K562 (cell line): ENCODE measurements around the gene ARMC7. TPM values are rescaled to one million over a fixed set of nuclear protein-coding genes. Genes with fewer than 3 reads are reported as not detected.

Source experiments
- ARNT ChIP-seq, 2 experiments: fragments of 450-650 bp; IDR thresholded peaks; 2 replicates each; pipeline ENCODE4 v1.6.1; 2016; ENCODE audit warnings: mild to moderate bottlenecking in 1 of 2
- CTCFL ChIP-seq: IDR thresholded peaks from 2 replicates; pipeline ENCODE4 v1.6.1; 2011; ENCODE audit warnings: borderline replicate concordance, low read depth, mild to moderate bottlenecking, moderate library complexity, low read length; ENCODE audit not compliant: insufficient read depth, poor library complexity, severe bottlenecking
- GTF2A2 ChIP-seq: IDR thresholded peaks from 2 replicates; pipeline ENCODE4 v1.6.1; 2016; ENCODE audit warnings: mild to moderate bottlenecking, missing genetic modification characterization, missing compliant biosample characterization
- POLR2AphosphoS5 ChIP-seq: IDR thresholded peaks from 2 replicates; pipeline ENCODE4 v1.6.1; 2011; ENCODE audit warnings: mild to moderate bottlenecking, low read depth, low read length, moderate library complexity; ENCODE audit not compliant: control insufficient read depth, insufficient read depth
- RBFOX2 ChIP-seq: fragments of 200-400 bp; formaldehyde crosslinking; IDR thresholded peaks from 2 replicates; pipeline ENCODE4 v1.6.1; 2017; ENCODE audit warnings: low read depth, mild to moderate bottlenecking, low read length, moderate library complexity
- ZNF511 ChIP-seq: sonication (generic); formaldehyde crosslinking; IDR thresholded peaks from 2 replicates; pipeline ENCODE4 v1.8.0; 2022; ENCODE audit warnings: mild to moderate bottlenecking, missing genetic modification reagents
- polyA plus RNA-seq, 8 experiments: library from polyadenylated mRNA; depleted of rRNA in 4 of 8; stranded (reverse) in 5 of 8; unstranded in 3 of 8; fragments of >200 nt; fragmentation: Nextera tagmentation in 2 of 8; fragmentation: Illumina TruSeq in 1 of 8; extraction: Ambion mirVana in 2 of 8; extraction: Trizol in 1 of 8; gene quantifications; 2 replicates each; pipeline versions ENCODE4 v1.2.1 to v1.2.3, GENCODE V29; 2011 to 2014; ENCODE audit warnings: inconsistent platforms in 1 of 8, missing spikeins in 1 of 8
- total RNA-seq, 7 experiments: library from RNA; depleted of rRNA in 6 of 7; stranded (reverse); fragments of >200 nt in 6 of 7; fragmentation: Illumina TruSeq in 2 of 7; extraction: Trizol in 2 of 7; gene quantifications; 2 replicates each; pipeline versions ENCODE4 v1.2.1 to v1.2.3, GENCODE V29; 2011 to 2021; ENCODE audit warnings: low replicate concordance in 1 of 7

The ARMC7 gene
- total and polyA plus RNA-seq, 9 of the 15 experiments (the other 6 are each of a cell fraction or from before 2014, with no cell fraction given), result 1.4 to 15.2 (median 5.9) TPM

- peak; percentile 61 for TF ChIP-seq RBFOX2
- no peak for TF ChIP-seq ARNT (IDR thresholded peaks at IDR 0.05)
- TF ChIP-seq POLR2AphosphoS5, result no peak
- TF ChIP-seq CTCFL, result no peak
- TF ChIP-seq GTF2A2 (tag), result no peak
- TF ChIP-seq ZNF511 (CRISPR knock-in tag), result no peak
Measured at GRCh38 chr17:75130059-75130631, 20.4 kb downstream of the ARMC7 start (continued).
